Panc1 (cell line): Measurements from ENCODE around the gene IL22RA1. TPM values are rescaled to one million over a fixed set of nuclear protein-coding genes. Genes with fewer than 3 reads are reported as not detected.

ENCODE experiments used
- ATAC-seq: fragments of 200-7000 bp; cut with Tn5 transposase; 2 replicates; pipeline ENCODE4 v1.9.1; 2020; ENCODE audit warnings: mild to moderate bottlenecking, moderate library complexity
- BruUV-seq: library from RNA; stranded (reverse); fragments of 400-500 nt; replicated peaks from 2 replicates; lab custom pipeline; 2021; lab: Mats Ljungman, UMichigan
- CTCF ChIA-PET: fragments of 300-600 bp; sonication (Branson Sonifier 250); formaldehyde crosslinking; loops from one replicate; lab custom pipeline; 2022; ENCODE audit warnings: antibody characterized with exemption; lab: Charles Lee
- POLR2A ChIA-PET: fragments of 300-600 bp; sonication (Branson Sonifier 250); formaldehyde crosslinking; loops from one replicate; lab custom pipeline; 2022; ENCODE audit warnings: antibody characterized with exemption; lab: Charles Lee
- DNase-seq: peaks from one replicate; pipeline ENCODE4 v3.0.0-alpha.2; 2010; ENCODE audit warnings: low read depth, low spot score
- H3K27ac ChIP-seq: 2 replicates; pipeline ENCODE4 v1.5.1; 2011; ENCODE audit warnings: mild to moderate bottlenecking, low read length, inconsistent platforms
- H3K27me3 ChIP-seq: fragments of 200-500 bp; sonication (Bioruptor generic); 2 replicates; pipeline ENCODE4 v1.6.0; 2014; ENCODE audit warnings: low read length, inconsistent platforms; ENCODE audit not compliant: control insufficient read depth, insufficient read depth
- H3K36me3 ChIP-seq: fragments of 200-500 bp; sonication (Bioruptor generic); 2 replicates; pipeline ENCODE4 v1.5.1; 2014; ENCODE audit warnings: inconsistent platforms, mild to moderate bottlenecking, low read length, moderate library complexity; ENCODE audit not compliant: control insufficient read depth, insufficient read depth
- H3K4me1 ChIP-seq: 2 replicates; pipeline ENCODE4 v1.5.1; 2011; ENCODE audit warnings: inconsistent platforms, mild to moderate bottlenecking, low read length, moderate library complexity; ENCODE audit not compliant: control insufficient read depth, insufficient read depth
- H3K4me3 ChIP-seq, 2 experiments: 2 replicates each; pipeline ENCODE4 v1.5.1; 2011 to 2012; ENCODE audit warnings: low read depth in 2 of 2, low read length in 2 of 2, mild to moderate bottlenecking in 2 of 2, inconsistent platforms in 1 of 2, moderate library complexity in 1 of 2
- H3K9me3 ChIP-seq: fragments of 200-500 bp; sonication (Bioruptor generic); 2 replicates; pipeline ENCODE4 v1.5.1; 2014; ENCODE audit warnings: low read depth, mild to moderate bottlenecking, inconsistent platforms, low read length, moderate library complexity; ENCODE audit not compliant: control insufficient read depth, insufficient read depth
- CTCF ChIP-seq: fragments of 450-650 bp; IDR thresholded peaks from 2 replicates; pipeline ENCODE4 v1.5.1; 2017; ENCODE audit warnings: mild to moderate bottlenecking
- POLR2AphosphoS5 ChIP-seq: IDR thresholded peaks from 2 replicates; pipeline ENCODE4 v1.6.1; 2012; ENCODE audit warnings: mild to moderate bottlenecking, low read depth, low read length, moderate library complexity
- REST ChIP-seq, 2 experiments: IDR thresholded peaks; 2 replicates each; pipeline ENCODE4 v1.6.1; 2011 to 2012; ENCODE audit warnings: low read depth in 2 of 2, control low read depth in 1 of 2, low read length in 1 of 2, mild to moderate bottlenecking in 1 of 2, moderate library complexity in 1 of 2; ENCODE audit not compliant: insufficient read depth in 1 of 2
- SIN3A ChIP-seq: IDR thresholded peaks from 2 replicates; pipeline ENCODE4 v1.6.1; 2012; ENCODE audit warnings: low read depth, mild to moderate bottlenecking, low read length, moderate library complexity, borderline replicate concordance; ENCODE audit not compliant: insufficient read depth
- TCF7L2 ChIP-seq: IDR thresholded peaks from 2 replicates; pipeline ENCODE4 v1.6.1; 2011; ENCODE audit warnings: mild to moderate bottlenecking, low read depth, low read length, inconsistent platforms
- in situ Hi-C: cut with HindIII; loops from 2 replicates; pipeline ENCODE4 v1.10.0; 2016; ENCODE audit warnings: low sequenced_read_pairs, low pct_unique_long_range_greater_than_20kb
- intact Hi-C: fragments of 100-400 bp; cut with micrococcal nuclease; formaldehyde crosslinking; loops from one replicate; pipeline ENCODE4 v1.10.0; 2022; ENCODE audit not compliant: unreplicated experiment
- total RNA-seq: library from RNA; stranded (reverse); gene quantifications from one replicate; pipeline ENCODE4 v1.2.1, GENCODE V29; 2021; ENCODE audit not compliant: unreplicated experiment

The IL22RA1 gene
- total RNA-seq, 1 experiment from 2014 or later: 1.1 TPM

- no peak overlapping the region for H3K27ac ChIP-seq
- in situ Hi-C loops: no loop called here
- DNase-seq (no peak), ATAC-seq (no peak)
- CTCF ChIA-PET: no interaction called here
- no peak overlapping the region for H3K4me3 ChIP-seq
- H3K36me3 ChIP-seq: no peaks in the 10 kb centered on the region
- intact Hi-C loops: no loop called here
- no peaks in the 10 kb centered on the region for H3K4me1 ChIP-seq
- POLR2A ChIA-PET: no interaction called here
- no peaks in the 10 kb centered on the region for H3K9me3 ChIP-seq
- no peaks in the 10 kb centered on the region for H3K27me3 ChIP-seq
- BruUV-seq: no TSS peak
- no peak for TF ChIP-seq SIN3A
- no peak for TF ChIP-seq TCF7L2
- no peak for TF ChIP-seq POLR2AphosphoS5
- TF ChIP-seq CTCF: no peak
- TF ChIP-seq REST (IDR thresholded peaks at IDR 0.05; ENCODE audit: insufficient read depth in 1 of 2, low read depth in 2 of 2, low read length in 1 of 2): no peak
Measured at GRCh38 chr1:24179251-24179840, 36.4 kb upstream of the IL22RA1 start.

- CTCF ChIA-PET: no interaction called here
Measured at GRCh38 chr1:24178407-24178806, 35.5 kb upstream of the IL22RA1 start.

More at GRCh38 chr1:24178407-24178806, 35.5 kb upstream of the IL22RA1 start:
- no peak for TF ChIP-seq CTCF
- TF ChIP-seq POLR2AphosphoS5: no peak
- TF ChIP-seq SIN3A: no peak
- no peak for TF ChIP-seq REST (IDR thresholded peaks at IDR 0.05; ENCODE audit: insufficient read depth in 1 of 2, low read depth in 2 of 2, low read length in 1 of 2)
- Histone ChIP-seq H3K4me1 (no peaks in the 10 kb centered on the region), H3K4me3 (no peak overlapping the region), H3K9me3 (no peaks in the 10 kb centered on the region), H3K27me3 (no peaks in the 10 kb centered on the region), H3K27ac (no peak overlapping the region), H3K36me3 (no peaks in the 10 kb centered on the region)
- intact Hi-C loops: no loop called here
- BruUV-seq: no TSS peak
- POLR2A ChIA-PET: no interaction called here
- ATAC-seq (no peak), DNase-seq (no peak)
- in situ Hi-C loops: no loop called here
